Measurements from ENCODE around the gene GJE1.

Gene GJE1

DNA sequence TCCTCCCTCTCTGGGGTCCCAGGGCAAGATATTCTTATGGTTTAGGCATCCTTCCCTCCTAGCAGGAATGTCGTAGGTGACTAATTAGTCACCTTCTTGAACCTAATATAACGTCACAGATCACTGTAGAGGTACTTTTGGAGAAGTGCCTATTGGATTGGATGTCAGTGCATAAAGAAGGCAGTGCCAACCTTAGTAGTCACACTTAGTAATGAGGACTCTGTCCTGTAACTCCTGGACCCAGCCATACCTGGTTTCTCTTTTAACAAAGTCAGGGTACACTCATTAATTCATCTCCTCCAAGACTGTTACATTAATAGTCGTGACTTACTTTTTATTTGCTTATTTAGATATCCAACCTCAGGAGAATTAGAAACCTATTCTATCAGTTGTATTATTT, 34.3 kb downstream of the GJE1 start:
- DNase-seq = no peak

DNA sequence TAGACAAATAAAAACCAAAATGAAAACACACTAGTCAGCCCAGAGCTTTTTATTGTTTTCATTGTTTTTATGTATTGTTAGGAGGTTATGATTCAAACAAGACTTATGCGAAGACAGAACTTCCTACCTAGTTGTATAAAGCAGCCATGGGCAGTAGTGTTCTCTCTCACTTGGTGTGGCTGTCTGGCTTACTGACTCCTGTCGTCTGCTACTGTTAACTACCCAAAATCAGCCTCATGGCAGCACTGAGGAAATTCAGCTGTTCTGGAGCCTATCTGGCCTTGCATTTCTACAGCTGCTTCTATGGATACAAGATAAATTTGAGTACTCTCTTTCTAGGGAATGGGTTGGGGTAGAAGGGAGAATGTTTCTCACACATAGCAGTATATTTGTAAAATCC, 34.8 kb downstream of the GJE1 start:
- no peak for DNase-seq

DNA sequence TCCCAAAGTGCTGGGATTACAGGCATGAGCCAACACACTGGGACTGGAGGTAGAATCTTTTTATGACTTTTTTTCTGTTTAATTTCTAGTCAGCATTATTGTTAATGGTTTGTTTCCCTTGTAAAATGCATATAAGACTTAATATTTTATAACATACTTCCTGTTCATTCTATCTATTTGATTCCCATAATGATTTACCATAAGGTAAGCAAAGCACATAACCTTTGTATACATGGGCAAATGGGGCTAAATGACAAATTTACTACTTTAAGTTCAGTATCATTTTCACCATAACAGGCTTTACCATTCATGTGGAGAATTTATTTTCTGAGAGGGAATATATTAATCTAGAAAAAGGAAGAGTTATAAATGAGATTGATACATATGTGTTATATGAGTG, 38.6 kb downstream of the GJE1 start:
- no peak for DNase-seq

DNA sequence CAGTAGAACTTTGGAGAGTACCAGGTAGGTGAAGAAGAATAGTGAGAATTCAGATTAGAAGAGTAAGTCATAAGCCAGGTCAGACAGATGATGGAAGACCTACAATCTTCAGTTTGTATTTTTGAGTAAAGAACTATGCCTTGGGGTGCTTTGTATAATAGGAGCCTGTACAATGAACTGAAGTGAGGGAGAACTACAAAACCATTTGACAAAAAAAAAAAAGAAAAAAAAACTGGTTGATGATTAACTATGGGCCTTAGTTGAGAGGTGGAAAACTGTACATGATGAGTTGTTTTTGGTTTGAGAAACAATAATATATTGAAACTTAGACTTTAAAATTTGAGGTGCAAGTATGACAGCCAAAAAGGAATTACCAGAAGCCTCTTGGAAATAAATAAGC, 40.0 kb downstream of the GJE1 start:
- DNase-seq = no peak

DNA sequence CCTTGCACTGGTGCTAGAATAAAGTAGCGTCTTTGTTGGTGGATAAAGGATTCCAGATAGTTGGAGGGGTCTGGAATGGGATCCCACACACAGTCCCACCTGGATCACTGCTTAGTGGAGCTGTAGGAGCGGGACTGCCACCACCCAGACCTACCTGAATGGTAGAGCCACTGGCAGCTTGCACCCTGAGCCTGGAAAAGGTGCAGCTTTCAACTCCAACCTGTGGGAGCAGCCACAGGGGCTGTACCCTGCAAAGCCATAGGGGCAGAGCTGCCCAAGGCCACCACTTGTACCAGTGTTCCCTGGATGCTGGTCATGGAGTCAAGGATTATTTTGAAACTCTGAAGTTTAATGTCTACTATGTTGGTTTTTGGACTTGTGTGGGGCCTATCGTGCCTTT, 41.3 kb downstream of the GJE1 start:
- DNase-seq = no peak

DNA sequence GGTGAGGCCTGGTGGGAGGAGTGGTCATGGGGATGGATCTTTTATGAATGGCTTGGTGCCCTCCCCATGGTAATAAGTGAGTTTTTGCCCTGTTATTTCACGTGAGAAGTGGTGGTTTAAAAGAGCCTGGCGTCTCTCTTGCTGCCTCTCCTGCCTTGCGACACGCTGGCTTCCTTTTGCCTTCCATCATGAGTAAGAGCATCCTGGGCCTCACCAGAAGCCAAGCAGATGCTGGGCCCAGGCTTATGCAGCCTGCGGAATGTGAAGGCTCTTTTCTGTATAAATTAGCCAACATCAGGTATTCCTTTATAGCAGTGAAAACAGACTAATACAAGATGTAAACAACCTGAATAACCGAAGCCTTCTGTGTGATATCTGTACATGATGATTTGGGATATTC, 42.0 kb downstream of the GJE1 start:
- DNase-seq = no peak

DNA sequence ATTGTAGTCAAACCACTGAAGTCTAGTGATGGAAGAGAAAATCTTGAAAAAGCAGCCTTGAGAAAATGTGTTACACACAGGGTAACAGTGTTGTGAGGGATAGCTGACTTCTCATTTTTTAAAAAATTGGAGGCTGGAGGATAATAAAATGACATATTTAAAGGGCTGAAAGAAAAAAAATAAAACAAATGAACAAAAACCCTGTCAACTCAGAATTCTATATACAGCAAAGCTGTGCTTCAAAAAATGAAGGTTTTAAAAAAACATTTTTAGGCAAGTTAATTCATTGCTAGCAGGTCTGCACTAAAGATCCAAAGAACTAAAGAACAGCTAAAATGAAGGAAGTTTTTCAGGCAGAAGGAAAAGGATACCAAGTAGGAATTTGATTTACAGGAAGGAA, 45.4 kb downstream of the GJE1 start:
- no peak for DNase-seq

DNA sequence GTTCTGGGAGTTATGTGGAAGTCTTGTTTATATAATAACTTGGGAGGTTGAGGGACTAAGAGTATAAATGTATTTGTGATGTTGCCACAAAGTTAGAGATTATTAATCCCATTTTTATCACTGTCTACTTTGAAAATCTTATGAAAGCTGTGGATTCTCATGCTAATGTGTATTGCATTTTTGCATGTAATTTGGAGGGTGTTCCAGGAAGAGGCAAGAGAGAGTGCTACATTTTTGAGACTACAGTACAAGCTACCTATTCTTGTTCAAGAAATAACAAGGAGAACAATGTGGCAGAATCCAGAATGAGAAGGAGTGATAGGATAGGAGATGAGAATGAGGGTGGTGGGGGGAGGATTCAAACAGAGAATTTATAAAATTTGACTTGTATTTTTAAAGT, 49.3 kb downstream of the GJE1 start:
- no peak for DNase-seq

DNA sequence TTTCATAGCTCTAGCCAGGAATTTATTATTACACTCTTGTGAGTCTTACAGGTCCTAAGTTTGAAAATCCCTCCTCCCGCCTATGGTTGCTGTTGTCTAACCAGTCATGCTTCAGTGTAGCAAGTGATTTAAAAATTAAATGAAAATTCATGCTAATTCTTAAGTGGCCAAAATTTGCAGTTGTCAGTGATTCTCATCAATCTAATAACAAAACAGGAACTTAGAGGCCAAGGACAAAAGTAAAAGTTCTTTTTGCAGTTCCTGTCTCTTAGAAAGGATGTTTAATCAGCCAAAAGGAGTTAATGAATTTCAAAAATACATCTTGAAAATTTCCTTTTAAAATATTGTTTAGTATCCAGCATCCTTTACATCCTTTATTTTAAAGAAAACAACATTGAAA, 50.6 kb downstream of the GJE1 start:
- no peak for DNase-seq

DNA sequence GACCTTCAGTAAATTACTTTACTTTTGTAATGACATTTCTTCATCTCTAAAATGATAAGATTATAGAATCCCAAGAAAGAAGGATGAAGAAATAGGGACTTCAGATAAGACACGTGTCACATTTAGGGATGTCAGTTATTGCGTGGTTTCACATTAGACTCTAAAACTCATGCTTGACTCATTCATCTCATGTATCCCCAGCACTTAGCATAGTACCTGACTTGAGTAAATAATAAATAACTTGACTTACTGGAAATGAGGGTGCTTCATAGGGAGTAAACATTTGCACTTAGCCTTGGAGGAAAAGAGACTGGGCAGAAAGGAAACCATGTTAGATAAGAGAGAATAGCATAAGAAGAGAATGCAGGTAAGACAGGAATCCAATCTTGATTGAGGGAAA, 51.6 kb downstream of the GJE1 start:
- no peak for DNase-seq

All from activated T-cell treated with anti-CD3 and anti-CD28 coated beads, Interleukin-2, amount 50 U/mL, for 1 hour (primary cell).